ENCODE data around the gene TMEM54.

Gene TMEM54

DNA sequence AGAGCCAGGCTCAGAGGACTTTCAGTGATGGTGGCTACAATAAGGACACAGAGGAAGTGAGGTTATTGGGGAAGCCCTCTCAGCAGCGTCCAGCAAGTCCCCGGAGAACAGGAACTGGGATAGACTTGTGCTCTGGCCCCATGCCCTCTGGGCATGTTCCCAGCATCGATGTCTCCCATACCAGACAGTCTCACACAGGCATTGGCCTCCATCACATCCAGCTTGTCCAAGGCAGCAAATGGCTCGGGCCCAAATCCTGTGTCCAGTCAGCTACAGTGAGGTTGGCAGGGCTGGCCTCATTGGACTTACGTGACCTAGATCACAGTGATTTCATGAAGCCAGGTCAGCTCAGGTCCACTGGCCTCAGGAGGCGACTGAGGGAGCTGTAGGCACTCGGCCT is 19.6 kb upstream of the TMEM54 start:
- Histone ChIP-seq H3K4me3 (ENCODE audit: low read length) (no peak overlapping the region), H2AFZ (ENCODE audit: low read length) (no peak overlapping the region), H3F3A (ENCODE audit: insufficient read depth, low read length) (no peaks in the 10 kb centered on the region), H3K27ac (ENCODE audit: low read length) (no peak overlapping the region), H3K9ac (ENCODE audit: low read length) (no peak overlapping the region), H3K36me3 (replicated peaks; ENCODE audit: insufficient read depth, low read length) (no peaks in the 10 kb centered on the region), H3K79me2 (ENCODE audit: low read length) (no peaks in the 10 kb centered on the region), H3K9me2 (replicated peaks; ENCODE audit: insufficient read depth, low read length) (no peaks in the 10 kb centered on the region), H3K4me2 (ENCODE audit: low read depth, low read length) (no peak overlapping the region), H4K20me1 (ENCODE audit: insufficient read depth, low read length) (no peaks in the 10 kb centered on the region), H3K4me1 (ENCODE audit: low read length) (peaks cover 5% of the 10 kb centered on the region; the same call in 1 of the 2 replicates), H3K9me3 (replicated peaks; ENCODE audit: insufficient read depth, low read length) (no peaks in the 10 kb centered on the region), H3K27me3 (replicated peaks; ENCODE audit: insufficient read depth, low read length) (peaks cover 12% of the 10 kb centered on the region)
- TF ChIP-seq EZH2phosphoT487 (IDR thresholded peaks at IDR 0.05; ENCODE audit: low read length) (no peak), EZH2 (optimal IDR thresholded peaks at IDR 0.05; ENCODE audit: low read depth, low read length) (no peak)
- TF ChIP-seq, protein P1, sequence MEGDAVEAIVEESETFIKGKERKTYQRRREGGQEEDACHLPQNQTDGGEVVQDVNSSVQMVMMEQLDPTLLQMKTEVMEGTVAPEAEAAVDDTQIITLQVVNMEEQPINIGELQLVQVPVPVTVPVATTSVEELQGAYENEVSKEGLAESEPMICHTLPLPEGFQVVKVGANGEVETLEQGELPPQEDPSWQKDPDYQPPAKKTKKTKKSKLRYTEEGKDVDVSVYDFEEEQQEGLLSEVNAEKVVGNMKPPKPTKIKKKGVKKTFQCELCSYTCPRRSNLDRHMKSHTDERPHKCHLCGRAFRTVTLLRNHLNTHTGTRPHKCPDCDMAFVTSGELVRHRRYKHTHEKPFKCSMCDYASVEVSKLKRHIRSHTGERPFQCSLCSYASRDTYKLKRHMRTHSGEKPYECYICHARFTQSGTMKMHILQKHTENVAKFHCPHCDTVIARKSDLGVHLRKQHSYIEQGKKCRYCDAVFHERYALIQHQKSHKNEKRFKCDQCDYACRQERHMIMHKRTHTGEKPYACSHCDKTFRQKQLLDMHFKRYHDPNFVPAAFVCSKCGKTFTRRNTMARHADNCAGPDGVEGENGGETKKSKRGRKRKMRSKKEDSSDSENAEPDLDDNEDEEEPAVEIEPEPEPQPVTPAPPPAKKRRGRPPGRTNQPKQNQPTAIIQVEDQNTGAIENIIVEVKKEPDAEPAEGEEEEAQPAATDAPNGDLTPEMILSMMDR (IDR thresholded peaks at IDR 0.05; ENCODE audit: low read length) = no peak
- no peak for DNase-seq

DNA sequence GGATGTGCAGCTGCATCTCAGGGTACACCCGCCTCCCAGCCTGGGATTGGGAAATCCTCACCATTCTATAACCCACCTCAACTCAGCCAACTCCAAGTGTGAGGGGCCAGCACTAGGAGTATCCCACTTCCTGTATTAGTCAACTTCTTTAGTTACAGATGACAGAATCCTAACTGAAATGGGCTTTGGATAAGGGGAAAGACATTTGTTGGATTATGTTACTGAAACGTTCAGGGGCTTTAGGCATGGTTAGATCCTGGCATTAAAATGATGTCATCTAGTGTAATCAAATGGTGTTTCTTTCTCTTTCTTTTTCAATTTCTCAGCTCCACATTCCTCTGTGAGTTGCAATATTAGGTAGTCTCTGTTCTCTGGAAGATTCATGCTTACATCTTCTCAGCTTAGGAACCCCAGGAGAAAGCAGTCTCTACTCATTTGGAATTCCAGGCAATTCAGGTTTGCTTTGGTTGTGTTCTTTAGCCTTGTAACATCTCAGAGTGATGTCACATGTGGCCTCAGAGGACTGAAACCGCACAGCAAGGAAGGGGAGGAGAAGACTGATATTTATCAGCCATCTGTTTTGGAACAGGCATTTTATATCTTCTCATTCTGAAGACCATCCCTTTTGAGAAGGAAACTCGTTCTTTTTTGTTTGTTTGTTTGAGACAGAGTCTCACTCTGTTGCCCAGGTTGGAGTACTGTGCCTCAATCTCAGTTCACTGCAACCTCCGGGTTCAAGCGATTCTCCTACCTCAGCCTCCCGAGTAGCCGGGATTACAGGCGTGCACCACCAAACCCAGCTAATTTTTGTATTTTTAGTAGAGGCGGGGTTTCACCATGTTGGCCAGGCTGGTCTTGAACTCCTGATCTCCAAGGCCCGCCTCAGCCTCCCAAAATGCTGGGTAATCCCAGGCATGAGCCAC is 18.9 kb upstream of the TMEM54 start:
- H3K27me3 ChIP-seq (replicated peaks; ENCODE audit: insufficient read depth, low read length) = peaks cover 7% of the 10 kb centered on the region
- DNase-seq = peak; percentile 13
- peak overlapping the region; percentile 51 for H2AFZ ChIP-seq (ENCODE audit: low read length)
- H3K4me1 ChIP-seq (ENCODE audit: low read length) = peaks cover 5% of the 10 kb centered on the region; the same call in 1 of the 2 replicates
- H3K9ac ChIP-seq (ENCODE audit: low read length) = no peak overlapping the region
- H3K4me3 ChIP-seq (ENCODE audit: low read length) = no peak overlapping the region
- no peaks in the 10 kb centered on the region for H3K36me3 ChIP-seq (replicated peaks; ENCODE audit: insufficient read depth, low read length)
- H3K79me2 ChIP-seq (ENCODE audit: low read length) = no peaks in the 10 kb centered on the region
- H3F3A ChIP-seq (ENCODE audit: insufficient read depth, low read length) = no peaks in the 10 kb centered on the region
- no peaks in the 10 kb centered on the region for H4K20me1 ChIP-seq (ENCODE audit: insufficient read depth, low read length)
- no peak overlapping the region for H3K27ac ChIP-seq (ENCODE audit: low read length)
- peak overlapping the region; percentile 22; the same call in 1 of the 2 replicates for H3K4me2 ChIP-seq (ENCODE audit: low read depth, low read length)
- TF ChIP-seq EZH2 (optimal IDR thresholded peaks at IDR 0.05; ENCODE audit: low read depth, low read length) (no peak), EZH2phosphoT487 (IDR thresholded peaks at IDR 0.05; ENCODE audit: low read length) (no peak)
- TF ChIP-seq, protein P1 (IDR thresholded peaks at IDR 0.05; ENCODE audit: low read length) = no peak
- H3K9me2 ChIP-seq (replicated peaks; ENCODE audit: insufficient read depth, low read length) = no peaks in the 10 kb centered on the region
- H3K9me3 ChIP-seq (replicated peaks; ENCODE audit: insufficient read depth, low read length) = no peaks in the 10 kb centered on the region

DNA sequence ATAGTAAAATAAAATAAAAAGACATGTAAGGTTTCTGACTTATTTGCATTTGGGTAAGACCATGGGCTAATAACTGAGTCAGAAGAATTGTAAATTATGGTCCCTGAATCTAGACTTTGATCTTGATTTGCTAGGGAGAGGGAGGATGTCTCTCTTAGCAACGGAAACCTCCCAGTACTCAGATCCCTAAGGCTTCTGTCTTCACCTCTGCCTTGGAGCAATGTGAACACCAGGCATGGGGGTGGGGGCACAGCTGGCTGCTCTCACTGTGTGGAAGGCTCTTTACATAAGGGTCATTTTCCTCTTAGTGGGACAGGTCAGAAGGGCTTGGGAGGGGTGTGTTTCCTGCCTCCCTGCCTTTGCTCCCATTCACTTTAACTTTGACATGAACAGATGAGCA is 17.0 kb upstream of the TMEM54 start:
- Histone ChIP-seq H3K4me1 (ENCODE audit: low read length) (peaks cover 5% of the 10 kb centered on the region; the same call in 1 of the 2 replicates), H3K4me3 (ENCODE audit: low read length) (no peak overlapping the region), H4K20me1 (ENCODE audit: insufficient read depth, low read length) (no peaks in the 10 kb centered on the region), H3K27ac (ENCODE audit: low read length) (no peak overlapping the region), H3F3A (ENCODE audit: insufficient read depth, low read length) (no peaks in the 10 kb centered on the region), H3K9me3 (replicated peaks; ENCODE audit: insufficient read depth, low read length) (no peaks in the 10 kb centered on the region), H3K79me2 (ENCODE audit: low read length) (no peaks in the 10 kb centered on the region), H3K9me2 (replicated peaks; ENCODE audit: insufficient read depth, low read length) (no peaks in the 10 kb centered on the region), H3K9ac (ENCODE audit: low read length) (no peak overlapping the region), H3K4me2 (ENCODE audit: low read depth, low read length) (no peak overlapping the region), H2AFZ (ENCODE audit: low read length) (no peak overlapping the region), H3K27me3 (replicated peaks; ENCODE audit: insufficient read depth, low read length) (no peaks in the 10 kb centered on the region), H3K36me3 (replicated peaks; ENCODE audit: insufficient read depth, low read length) (no peaks in the 10 kb centered on the region)
- no peak for DNase-seq
- TF ChIP-seq EZH2phosphoT487 (IDR thresholded peaks at IDR 0.05; ENCODE audit: low read length) = no peak

DNA sequence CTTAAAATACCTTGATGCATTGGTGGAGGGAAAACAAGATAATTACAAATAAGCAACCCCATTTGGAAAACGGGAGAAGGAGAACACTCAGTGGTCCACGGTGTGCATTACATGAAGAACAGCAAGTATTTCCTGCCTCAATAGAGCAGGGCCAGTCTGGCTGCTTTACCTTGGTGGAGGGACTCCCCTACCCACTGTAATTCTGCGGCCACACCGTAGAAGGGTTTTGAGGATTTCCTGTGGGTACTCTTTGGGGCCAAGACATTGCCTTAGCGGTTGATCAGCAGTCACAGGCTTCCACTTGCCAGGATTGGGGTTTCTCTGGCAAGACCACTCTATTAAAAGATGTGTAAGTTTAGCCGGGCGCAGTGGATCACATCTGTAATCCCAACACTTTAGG is 16.3 kb upstream of the TMEM54 start:
- Histone ChIP-seq H3K4me1 (ENCODE audit: low read length) (peaks cover 5% of the 10 kb centered on the region; the same call in 1 of the 2 replicates), H3K9me3 (replicated peaks; ENCODE audit: insufficient read depth, low read length) (no peaks in the 10 kb centered on the region), H3K4me3 (ENCODE audit: low read length) (no peak overlapping the region), H3K9ac (ENCODE audit: low read length) (no peak overlapping the region), H3K27ac (ENCODE audit: low read length) (no peak overlapping the region), H3K79me2 (ENCODE audit: low read length) (no peaks in the 10 kb centered on the region), H3K27me3 (replicated peaks; ENCODE audit: insufficient read depth, low read length) (no peaks in the 10 kb centered on the region), H3K9me2 (replicated peaks; ENCODE audit: insufficient read depth, low read length) (no peaks in the 10 kb centered on the region), H3K4me2 (ENCODE audit: low read depth, low read length) (no peak overlapping the region), H2AFZ (ENCODE audit: low read length) (no peak overlapping the region), H4K20me1 (ENCODE audit: insufficient read depth, low read length) (no peaks in the 10 kb centered on the region), H3F3A (ENCODE audit: insufficient read depth, low read length) (no peaks in the 10 kb centered on the region), H3K36me3 (replicated peaks; ENCODE audit: insufficient read depth, low read length) (no peaks in the 10 kb centered on the region)
- DNase-seq = no peak
- TF ChIP-seq, protein P1 (IDR thresholded peaks at IDR 0.05; ENCODE audit: low read length) = no peak
- no peak for TF ChIP-seq EZH2phosphoT487 (IDR thresholded peaks at IDR 0.05; ENCODE audit: low read length)
- no peak for TF ChIP-seq EZH2 (optimal IDR thresholded peaks at IDR 0.05; ENCODE audit: low read depth, low read length)

Measured in MM.1S (cell line).